HG03159 (cell line): ENCODE measurements around the gene SLC24A3.

Experiments used
- ATAC-seq: cut with Tn5 transposase; IDR thresholded peaks from one replicate; pipeline ENCODE4 v1.9.1; 2021; ENCODE audit warnings: mild to moderate bottlenecking, moderate library complexity; ENCODE audit not compliant: unreplicated experiment

Gene SLC24A3

DNA sequence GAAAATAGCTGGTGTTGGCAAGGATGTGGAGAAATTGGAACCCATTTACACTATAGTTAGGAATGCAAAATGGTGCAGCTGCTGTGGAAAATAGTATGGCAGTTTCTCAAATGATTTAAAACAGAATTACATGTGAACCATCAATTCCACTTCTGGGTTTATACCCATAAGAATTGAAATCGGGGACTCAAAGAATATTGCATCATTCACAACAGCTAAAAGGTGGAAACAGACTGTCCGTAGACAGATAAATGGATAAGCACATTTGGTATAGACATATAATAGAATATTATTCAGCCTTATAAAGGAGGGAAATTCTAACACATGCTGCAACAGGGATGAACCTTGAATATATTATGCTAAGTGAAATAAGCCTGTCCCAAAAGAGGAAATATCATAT is 355.7 kb downstream of the SLC24A3 start:
- no peak for ATAC-seq

DNA sequence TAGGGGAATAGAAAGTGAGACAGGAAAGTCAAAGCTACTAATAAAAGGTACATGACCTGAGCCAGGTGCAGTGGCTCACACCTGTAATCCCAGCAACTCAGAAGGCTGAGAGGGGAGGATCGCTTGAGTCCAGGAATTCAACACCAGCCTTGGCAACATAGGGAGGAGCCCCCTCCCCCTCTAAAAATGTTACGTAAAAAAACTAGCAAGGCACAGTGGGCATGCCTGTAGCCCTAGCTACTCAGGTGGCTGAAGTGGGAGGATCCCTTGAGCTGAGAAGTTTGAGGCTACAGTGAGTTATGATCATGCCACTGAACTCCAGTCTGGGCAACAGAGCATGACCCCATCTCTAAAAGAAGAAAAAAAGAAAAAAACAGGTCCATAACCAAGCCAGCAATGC is 359.6 kb downstream of the SLC24A3 start:
- no peak for ATAC-seq

DNA sequence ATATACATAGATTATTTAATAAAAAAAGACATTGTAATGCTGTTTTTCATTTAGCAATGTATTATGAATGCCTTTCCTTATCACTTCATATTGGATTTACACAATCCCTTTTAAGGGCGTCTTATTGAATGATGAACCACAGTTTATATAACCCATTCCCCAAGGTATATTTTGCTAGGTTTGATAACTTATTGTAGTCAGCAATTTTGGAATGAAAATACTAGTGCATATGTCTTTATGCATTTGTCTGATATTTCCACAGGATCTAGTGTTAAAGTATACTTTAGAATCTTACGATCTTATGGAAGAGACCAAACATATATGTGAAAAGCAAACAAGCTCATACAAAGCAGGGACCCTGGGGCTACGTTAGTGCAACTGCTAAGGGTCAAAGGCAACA is 365.2 kb downstream of the SLC24A3 start:
- no peak for ATAC-seq

DNA sequence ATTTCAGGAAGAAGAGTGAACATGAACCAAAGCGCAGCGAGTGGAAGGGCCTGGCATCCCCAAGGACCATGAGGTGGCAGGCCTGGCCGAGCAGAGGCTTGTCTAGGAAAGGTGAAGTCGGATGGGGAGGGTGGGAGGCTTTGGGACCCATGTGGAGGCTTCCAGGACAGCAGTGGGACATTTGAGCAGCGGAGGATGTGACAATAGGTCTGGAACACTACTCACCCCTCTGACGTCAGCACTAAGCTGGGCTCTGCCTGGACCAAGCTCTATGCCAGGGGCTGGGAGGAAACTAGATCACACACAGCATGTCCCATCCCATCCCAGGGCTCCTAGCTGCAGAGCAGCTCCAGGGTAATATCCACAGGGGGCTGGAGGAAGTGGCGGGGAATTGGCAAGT is 370.3 kb downstream of the SLC24A3 start:
- no peak for ATAC-seq

DNA sequence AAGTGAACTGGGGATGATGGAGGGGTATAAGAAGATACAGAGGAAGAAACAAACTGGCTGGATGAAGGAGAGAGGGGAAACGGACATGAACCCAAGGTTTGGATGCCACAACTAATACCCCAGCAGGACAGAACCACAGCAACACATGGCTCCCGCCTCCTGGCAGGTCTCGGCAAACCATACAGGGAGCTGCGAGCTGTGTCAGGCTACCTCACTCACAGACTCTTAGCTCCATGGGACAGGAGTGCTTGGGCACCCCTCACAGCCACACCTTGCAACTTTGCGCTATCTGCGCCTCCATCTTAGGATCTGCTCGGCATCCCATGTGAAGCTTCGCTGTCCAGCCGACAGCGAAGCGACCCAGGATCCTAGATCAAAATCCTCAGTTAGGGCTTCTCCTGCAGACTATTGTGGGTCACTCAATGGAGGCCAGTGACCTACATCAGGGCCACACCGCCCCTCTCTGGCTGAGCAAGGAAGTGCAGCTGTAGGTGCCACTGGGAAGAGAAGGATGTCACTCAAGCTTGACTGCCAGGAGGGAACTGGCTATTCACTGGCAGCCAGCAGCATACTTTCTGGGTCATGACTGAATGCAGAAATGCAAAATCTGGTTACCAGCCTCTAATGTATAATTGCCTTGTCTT is 371.2 kb downstream of the SLC24A3 start:
- no peak for ATAC-seq

DNA sequence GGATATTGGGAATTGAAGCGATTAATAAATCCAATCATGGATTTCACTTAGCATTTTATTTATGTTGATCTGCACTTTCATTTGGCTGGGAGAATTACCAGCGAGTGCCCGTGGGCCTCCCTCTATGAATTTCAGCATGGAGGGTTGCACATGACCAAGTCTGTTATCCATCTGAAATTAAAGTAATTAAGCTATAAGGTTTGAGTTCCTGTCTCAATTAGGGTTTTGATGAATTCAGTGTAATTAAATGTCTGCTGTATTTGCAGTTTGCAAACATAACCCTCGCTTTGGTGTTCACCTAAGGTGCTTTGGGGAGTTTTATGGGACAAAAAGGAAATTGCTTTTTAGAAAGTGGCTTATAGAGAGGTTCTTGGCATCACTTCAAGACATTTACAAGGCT is 375.8 kb downstream of the SLC24A3 start:
- ATAC-seq = no peak

DNA sequence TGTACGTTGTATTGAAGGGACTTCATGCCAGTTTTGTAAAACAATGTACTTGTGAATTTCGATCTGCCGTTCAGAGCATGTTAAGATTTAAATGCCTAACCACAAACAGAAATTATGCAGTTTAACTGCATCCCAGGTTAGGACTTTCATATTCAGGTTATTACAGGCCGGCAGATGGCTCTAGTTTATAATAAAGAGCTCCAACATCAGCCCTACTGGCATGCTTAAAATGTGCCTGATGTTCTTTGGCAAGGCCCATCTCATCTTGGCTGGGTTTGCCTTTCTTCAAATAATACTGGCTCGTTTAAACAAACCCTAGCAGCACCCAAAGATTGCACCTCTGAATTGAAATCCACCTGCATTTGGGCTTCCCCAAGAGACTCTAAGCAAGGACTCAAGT is 376.3 kb downstream of the SLC24A3 start:
- no peak for ATAC-seq

DNA sequence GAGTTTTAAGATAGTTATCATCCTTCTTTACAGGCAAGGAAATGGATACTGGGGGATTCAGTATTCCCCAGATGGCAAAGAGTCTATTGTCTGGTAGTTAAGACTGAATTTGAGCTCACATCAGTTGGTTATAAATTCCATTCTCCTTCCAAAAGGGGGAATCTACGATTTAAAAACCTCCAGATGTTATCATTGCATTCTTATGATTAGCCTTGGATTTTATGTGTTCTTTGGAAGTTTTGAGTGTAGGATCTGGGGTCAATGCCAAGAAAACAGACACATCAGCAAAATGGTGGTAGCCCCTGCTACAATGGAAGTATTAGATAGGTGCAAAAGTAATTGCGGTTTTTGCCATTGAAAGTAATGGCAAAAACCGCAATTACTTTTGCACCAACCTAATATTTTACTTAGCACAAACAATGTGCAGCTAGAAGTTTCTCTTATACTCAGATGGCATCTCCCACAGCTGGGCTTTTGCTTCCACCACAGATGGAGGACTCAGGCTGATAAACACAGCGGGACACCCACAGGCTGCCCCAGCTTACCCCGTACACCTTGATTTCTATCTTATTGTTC is 377.4 kb downstream of the SLC24A3 start:
- ATAC-seq = no peak

DNA sequence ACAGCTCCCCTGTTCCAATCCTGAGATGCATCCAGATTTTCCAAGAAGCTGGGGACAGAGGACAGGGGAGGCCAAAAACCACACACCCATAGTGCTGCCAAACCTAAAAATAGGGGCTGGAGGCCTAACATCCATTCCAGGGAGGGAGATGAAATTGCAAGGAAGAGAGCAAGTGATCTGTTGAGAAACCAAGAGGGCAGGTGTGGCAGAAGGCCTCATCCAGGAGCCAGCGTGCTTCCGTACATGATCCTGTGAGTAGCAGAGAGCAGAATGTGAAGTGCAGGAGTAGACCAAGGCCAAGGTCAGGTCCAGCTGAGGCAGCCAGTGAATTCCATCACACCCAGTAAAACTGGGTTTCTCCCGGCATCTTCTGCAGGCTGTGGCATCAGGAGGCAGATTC is 377.9 kb downstream of the SLC24A3 start:
- ATAC-seq = no peak

DNA sequence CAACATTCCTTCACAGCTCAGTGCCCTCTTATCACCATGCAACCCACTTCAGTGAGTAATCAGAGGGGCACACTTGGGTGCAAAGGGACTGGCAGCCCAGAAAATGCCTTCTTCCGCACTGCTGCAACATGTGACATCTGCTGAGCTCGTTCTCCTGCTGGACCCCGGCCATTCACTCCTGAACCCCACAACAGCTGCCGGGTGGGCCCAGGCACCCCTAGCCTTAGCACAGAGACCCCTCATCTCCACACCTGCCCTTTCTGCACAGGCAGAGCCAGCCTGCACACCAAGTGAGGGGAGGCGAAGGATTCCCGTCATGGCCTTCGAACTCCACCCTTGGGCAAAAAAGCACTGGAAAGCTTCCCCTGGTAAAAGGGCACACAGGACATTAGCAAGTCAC is 381.3 kb downstream of the SLC24A3 start:
- ATAC-seq = no peak

DNA sequence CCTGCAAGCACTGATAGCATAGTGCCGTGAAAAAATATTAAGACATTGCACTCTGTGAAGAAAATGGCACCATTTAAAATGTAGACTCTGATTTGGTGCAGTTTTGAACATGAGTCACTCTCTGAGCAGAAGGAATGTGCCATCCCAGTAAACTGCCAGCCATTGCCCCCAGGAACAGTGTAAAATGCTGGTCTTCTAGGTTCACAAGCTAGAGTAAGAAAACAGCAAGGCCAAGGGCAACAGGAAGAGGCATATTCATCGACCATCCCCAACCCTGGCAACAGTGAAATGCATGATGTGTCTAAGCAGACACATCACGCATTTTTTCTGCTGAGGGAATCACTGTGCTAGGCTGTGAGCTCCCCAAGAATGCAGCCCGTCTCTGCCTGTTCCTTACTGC is 382.5 kb downstream of the SLC24A3 start:
- no peak for ATAC-seq

DNA sequence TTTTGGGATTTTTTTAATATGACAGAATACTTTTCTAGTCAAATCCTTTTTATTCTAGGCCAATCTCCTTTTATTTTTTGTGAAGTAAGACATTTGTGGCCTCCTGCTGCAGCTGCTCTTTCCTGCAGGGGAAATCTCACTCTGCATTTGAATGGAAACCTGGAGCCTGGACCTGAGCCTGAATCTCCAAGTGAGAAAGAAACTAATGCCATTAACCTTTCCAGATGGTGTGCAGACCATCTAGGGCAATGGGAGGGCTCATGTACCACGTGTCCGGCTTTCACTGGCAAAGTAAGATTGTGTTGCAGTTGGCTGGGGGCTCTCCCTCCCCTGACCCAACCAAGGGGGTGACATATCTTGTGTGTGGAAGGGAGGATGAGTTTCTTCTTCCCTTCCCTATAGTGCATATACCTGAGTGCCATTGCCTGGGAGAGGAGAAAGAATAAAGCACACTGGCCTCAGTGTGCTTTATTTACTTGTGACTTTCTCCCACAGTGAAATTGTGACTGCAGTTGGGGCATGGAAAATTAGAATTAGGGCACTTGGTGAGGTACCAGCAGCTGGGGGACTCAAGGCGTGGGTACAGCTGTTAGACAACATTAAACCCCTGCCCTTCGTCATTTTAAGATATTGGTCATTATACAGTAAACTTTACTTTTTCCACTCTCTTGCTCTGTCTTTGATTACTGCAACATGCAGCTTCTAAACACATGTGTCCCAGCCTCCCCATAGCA is 385.8 kb downstream of the SLC24A3 start:
- no peak for ATAC-seq

DNA sequence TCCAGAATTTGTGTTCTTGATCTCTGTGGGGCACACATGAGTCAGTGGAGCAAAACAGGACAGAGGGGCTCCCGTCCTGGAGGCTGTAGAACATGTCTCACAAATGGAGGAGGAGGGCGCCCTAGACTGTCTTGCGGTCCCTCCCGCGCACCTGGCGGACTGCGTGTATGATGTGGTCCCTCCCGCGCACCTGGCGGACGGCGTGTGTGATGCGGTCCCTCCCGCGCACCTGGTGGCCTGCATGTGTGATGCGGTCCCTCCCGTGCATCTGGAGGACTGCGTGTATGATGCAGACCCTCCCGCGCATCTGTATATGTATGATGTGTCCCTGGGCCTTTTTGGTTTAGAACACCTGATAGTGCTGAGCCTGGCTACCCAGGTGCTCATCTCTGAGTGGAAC is 386.8 kb downstream of the SLC24A3 start:
- no peak for ATAC-seq

DNA sequence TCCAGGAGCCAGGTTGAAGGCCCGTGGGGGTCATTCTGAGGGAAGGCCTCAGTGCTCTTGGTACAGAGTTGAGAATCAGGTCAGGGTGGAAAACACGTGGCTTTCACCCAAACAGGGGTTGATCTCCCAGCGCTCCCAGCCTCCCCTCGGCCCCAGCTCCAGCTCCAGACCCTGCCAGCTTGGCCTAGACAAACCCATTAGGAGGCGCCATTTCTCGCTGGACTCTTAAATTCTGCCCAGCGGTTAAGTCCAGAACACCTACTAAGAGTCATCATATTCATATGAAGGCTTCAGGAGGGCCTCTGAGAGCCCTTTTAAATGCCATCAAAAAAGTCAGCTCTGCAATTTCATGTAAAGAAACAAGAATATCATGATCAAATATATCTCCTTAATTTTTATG is 387.6 kb downstream of the SLC24A3 start:
- no peak for ATAC-seq

DNA sequence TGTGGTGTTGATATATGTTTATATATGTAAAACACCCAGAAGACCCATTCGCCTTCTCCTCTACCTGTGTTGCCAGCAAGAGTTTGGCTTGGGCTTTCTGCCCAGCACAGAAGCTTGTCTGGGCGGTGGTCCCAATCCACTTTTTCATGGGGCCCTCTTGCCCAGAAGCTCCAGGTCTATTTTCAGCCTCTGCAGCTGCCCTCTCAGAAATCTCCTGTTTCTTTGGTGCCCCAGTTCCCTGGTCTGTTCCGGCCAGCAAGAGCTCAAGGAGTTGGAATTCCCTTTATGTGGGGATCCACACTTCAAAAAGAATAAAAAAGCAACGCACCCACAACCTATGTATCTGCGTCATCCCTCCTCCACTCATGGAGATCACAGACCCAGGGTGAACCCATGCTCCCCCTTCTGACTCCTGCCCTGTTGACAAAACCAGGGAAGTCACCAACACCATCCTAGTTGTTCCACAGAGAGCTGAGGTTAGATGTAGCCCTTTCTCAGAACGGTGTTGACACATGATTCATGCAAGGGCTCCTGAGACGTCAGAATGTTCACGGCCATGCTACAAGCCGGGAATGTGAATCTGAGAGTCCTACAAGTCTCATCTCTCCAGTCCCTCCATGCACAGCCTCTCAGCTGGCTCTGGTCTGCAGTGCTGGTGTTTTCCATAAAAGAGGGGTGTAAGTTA is 388.8 kb downstream of the SLC24A3 start:
- ATAC-seq = no peak

DNA sequence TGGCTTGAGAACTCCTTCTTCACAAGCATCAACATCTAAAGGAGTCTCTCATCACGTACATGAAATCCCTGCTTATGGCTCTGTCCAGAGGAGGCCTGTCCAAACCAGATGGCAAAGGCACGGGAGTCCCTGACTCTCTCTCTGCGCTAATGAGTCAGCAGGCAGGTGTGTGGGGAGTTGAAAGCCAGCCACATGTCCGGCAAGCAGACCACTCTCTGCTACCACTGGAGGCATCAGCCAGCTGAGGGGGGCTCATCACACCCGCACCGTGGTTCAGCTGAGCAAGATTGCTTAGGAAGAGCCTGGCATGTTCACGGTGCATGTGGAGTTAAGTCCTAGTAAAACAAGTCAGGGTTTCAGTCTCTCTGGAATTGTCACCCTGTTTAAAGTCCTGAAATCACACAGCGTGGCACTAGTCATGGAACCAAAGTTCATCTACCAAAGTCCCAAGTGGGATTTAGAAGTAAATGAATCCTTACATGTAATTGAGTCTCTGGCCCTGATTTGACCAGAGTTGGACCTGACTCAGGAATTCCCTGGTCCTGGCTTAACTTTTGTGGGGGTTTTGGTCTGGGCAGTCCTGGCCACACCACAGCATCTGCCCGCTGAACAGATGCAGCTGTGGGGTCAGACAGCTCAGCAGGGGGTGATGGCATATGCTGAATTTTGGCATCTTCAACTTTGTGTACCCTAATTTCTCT is 390.4 kb downstream of the SLC24A3 start:
- ATAC-seq = no peak

DNA sequence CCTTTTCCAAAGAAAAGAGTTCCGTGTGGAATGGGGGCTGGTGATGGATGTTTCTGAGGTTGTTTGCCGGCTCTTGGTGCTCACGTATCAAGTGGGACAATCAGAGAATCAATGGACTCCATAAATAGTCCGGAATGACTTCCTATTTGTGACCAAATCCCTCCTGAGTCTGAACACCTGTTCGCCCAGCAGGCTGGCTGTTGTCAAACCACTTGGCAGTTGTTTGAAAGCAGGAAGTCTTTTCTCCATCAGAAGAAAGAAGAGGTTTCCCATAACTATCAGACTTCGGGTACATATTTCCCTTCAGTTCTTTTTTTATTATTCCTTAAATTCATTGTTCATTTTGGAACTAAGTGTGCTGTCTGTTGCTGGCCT is 390.9 kb downstream of the SLC24A3 start:
- ATAC-seq = no peak

DNA sequence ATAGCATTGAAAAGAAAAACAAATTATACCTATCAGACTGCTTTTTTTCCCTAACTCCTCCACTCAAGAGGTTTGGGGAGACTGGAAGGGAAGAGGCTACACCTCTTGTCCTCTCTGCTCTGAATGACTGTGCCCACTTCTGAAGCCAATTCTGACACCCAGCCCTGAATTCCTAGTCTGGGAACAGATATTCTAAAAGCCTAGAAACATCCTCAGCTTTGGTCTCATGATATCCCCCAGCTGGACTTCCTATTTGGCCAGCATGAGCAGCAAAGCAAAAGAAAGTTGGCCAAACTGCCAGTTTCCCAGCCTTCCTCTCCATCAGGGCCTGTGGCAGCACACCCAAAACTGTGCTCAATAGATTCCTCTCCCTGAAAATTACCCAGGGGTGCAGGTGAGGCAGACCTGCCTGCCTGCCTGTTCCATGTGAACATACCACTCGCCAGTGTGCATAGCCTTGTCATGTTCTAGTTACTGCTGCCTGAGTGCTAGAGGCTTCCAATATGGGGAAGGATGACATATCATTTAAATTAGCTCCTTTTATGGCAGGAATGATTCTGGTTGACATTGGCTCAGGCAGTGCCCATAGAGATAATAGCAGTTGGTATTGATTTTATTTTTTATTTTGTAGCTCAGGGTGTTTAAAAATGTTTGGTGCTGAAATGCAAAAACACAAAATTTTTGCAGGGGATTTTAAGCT is 393.5 kb downstream of the SLC24A3 start:
- no peak for ATAC-seq

DNA sequence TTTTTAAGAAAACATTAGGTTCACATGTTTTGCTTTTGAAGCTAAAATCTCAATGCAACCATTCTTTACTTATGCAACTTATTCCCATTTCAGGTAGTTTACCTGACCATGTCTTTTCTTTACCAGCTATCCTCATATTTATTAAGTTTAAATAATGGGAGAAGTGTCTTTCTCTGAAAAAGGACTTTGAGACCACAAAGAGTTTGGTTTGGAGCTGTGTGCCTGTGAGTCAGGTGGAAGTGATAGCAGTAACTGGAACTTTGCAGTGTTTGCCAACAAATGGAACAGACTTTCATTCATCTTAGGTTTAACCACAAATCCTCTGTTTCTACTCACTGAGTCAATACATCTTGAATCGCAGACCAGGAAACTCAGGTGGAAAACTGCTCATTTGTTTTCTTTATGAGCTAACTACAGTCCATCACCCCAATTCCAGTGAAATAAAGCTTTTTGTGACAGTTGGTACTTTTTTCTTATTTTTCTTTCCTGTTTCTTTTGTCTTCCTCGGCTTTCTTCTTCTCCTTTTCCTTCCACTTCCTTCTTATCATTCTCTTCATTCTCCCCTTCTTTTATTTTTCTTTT is 397.3 kb downstream of the SLC24A3 start:
- ATAC-seq = no peak

DNA sequence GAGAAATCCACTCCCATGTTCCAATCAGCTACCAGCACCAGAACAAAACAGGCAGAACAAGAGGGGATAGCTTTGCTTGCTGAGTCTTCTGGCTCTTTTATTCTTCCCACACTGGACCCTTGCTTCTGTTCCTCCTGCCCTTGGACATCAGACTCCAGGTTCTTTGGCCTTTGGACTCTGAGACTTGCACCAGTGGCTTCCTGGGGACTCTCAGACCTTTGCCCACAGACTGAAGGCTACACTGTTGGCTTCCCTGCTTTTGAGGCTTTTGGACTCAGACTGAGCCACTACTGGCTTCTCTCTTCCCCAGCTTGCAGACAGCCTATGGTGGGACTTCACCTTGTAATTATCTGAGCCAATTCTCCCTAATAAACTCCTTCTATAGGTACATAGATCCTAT is 403.2 kb downstream of the SLC24A3 start:
- ATAC-seq = no peak
